ENCODE measurements around the gene TERT. TPM values are rescaled to one million over a fixed set of nuclear protein-coding genes. Genes with fewer than 3 reads are reported as not detected.

TERT gene
- polyA plus RNA-seq, 2 of the 4 experiments (the other 2 are of a cell fraction), result 1.1 to 4.0 TPM

- no peak for FAIRE-seq
- no peak overlapping the region for H3K27ac ChIP-seq
- H3K4me2 ChIP-seq, result no peak overlapping the region
- no peak for DNase-seq (ENCODE audit: low read depth in 1 of 2, low spot score in 1 of 2)
- TF ChIP-seq JUN (IDR thresholded peaks at IDR 0.05) (no peak), CBX8 (IDR thresholded peaks at IDR 0.05) (no peak), RFX5 (IDR thresholded peaks at IDR 0.05) (no peak), HES2 (IDR thresholded peaks at IDR 0.05) (no peak), HOXB13 (CRISPR knock-in tag; IDR thresholded peaks at IDR 0.05; ENCODE audit: low read depth) (no peak), HOXB5 (CRISPR knock-in tag; IDR thresholded peaks at IDR 0.05) (no peak), HOXA7 (CRISPR knock-in tag; IDR thresholded peaks at IDR 0.05) (no peak), HDAC2 (IDR thresholded peaks at IDR 0.05) (no peak), EP300 (IDR thresholded peaks at IDR 0.05) (no peak), EHMT2 (IDR thresholded peaks at IDR 0.05; ENCODE audit: low read depth) (no peak)
- TF ChIP-seq, protein P1, sequence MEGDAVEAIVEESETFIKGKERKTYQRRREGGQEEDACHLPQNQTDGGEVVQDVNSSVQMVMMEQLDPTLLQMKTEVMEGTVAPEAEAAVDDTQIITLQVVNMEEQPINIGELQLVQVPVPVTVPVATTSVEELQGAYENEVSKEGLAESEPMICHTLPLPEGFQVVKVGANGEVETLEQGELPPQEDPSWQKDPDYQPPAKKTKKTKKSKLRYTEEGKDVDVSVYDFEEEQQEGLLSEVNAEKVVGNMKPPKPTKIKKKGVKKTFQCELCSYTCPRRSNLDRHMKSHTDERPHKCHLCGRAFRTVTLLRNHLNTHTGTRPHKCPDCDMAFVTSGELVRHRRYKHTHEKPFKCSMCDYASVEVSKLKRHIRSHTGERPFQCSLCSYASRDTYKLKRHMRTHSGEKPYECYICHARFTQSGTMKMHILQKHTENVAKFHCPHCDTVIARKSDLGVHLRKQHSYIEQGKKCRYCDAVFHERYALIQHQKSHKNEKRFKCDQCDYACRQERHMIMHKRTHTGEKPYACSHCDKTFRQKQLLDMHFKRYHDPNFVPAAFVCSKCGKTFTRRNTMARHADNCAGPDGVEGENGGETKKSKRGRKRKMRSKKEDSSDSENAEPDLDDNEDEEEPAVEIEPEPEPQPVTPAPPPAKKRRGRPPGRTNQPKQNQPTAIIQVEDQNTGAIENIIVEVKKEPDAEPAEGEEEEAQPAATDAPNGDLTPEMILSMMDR (IDR thresholded peaks at IDR 0.05), result no peak
- WGBS (ENCODE audit: missing lambda C conversion rate), result 93% methylated on average over 23 of the region's 32 CpGs
- no peak for ATAC-seq
- H3K4me3 ChIP-seq, result no peak overlapping the region
- ChIA-PET POLR2A (no interaction called here), CTCF (no interaction called here)
- H3K9me3 ChIP-seq, result no peaks in the 10 kb centered on the region
- no peaks in the 10 kb centered on the region for H3K4me1 ChIP-seq
Measured at GRCh38 chr5:1280177-1281037, 14.5 kb downstream of the TERT start.

GRCh38 chr5:1279443-1280151, 15.3 kb downstream of the TERT start:
- no peaks in the 10 kb centered on the region for H3K4me1 ChIP-seq
- no peak overlapping the region for H3K4me3 ChIP-seq
- H3K27ac ChIP-seq, result no peak overlapping the region
- ATAC-seq (no peak), DNase-seq (ENCODE audit: low read depth in 1 of 2, low spot score in 1 of 2) (no peak), FAIRE-seq (no peak)
- no peaks in the 10 kb centered on the region for H3K9me3 ChIP-seq
- POLR2A ChIA-PET, result no interaction called here
- no peak for TF ChIP-seq CBX8 (IDR thresholded peaks at IDR 0.05)
- no peak for TF ChIP-seq CHD2 (IDR thresholded peaks at IDR 0.05; ENCODE audit: low read length, partially characterized antibody)
- TF ChIP-seq HEYL (CRISPR knock-in tag; IDR thresholded peaks at IDR 0.05), result no peak
- TF ChIP-seq RAD21 (conservative IDR thresholded peaks at IDR 0.05 in 1 of 2, IDR thresholded peaks at IDR 0.05 in 1 of 2), result no peak
- TF ChIP-seq POLR2AphosphoS2 (conservative IDR thresholded peaks at IDR 0.05; ENCODE audit: low read length), result no peak
- TF ChIP-seq JUN (IDR thresholded peaks at IDR 0.05), result no peak
- TF ChIP-seq FOSB (CRISPR knock-in tag; IDR thresholded peaks at IDR 0.05), result no peak
- no peak for TF ChIP-seq HOXB5 (CRISPR knock-in tag; IDR thresholded peaks at IDR 0.05)
- TF ChIP-seq SREBF2 (IDR thresholded peaks at IDR 0.05), result no peak
- 95% methylated on average over 27 of the region's 34 CpGs for WGBS (ENCODE audit: missing lambda C conversion rate)
- CTCF ChIA-PET, result no interaction called here
- no peak overlapping the region for H3K4me2 ChIP-seq

GRCh38 chr5:1278656-1279442, 16.0 kb downstream of the TERT start:
- H3K4me2 ChIP-seq, result no peak overlapping the region
- H3K27ac ChIP-seq, result no peak overlapping the region
- no peaks in the 10 kb centered on the region for H3K9me3 ChIP-seq
- no peaks in the 10 kb centered on the region for H3K4me1 ChIP-seq
- TF ChIP-seq NR3C1 (IDR thresholded peaks at IDR 0.05) (no peak), EP300 (IDR thresholded peaks at IDR 0.05) (no peak), CEBPB (IDR thresholded peaks at IDR 0.05) (no peak), BHLHE40 (IDR thresholded peaks at IDR 0.05; ENCODE audit: low read depth, low read length) (no peak), HOXB13 (CRISPR knock-in tag; IDR thresholded peaks at IDR 0.05; ENCODE audit: low read depth) (no peak), NFE2L2 (conservative IDR thresholded peaks at IDR 0.05; ENCODE audit: low read length) (no peak), CBX2 (IDR thresholded peaks at IDR 0.05; ENCODE audit: borderline replicate concordance, low read depth) (no peak), JUNB (IDR thresholded peaks at IDR 0.05) (no peak), RARB (CRISPR knock-in tag; IDR thresholded peaks at IDR 0.05) (no peak), HOXB5 (CRISPR knock-in tag; IDR thresholded peaks at IDR 0.05) (no peak), ESRRA (IDR thresholded peaks at IDR 0.05; ENCODE audit: borderline replicate concordance, low read length) (no peak), E2F6 (IDR thresholded peaks at IDR 0.05; ENCODE audit: borderline replicate concordance, low read depth) (no peak), FOSL2 (IDR thresholded peaks at IDR 0.05) (no peak), FOSL2 (CRISPR knock-in tag; IDR thresholded peaks at IDR 0.05) (no peak), ZC3H11A (IDR thresholded peaks at IDR 0.05) (no peak), EHMT2 (IDR thresholded peaks at IDR 0.05; ENCODE audit: low read depth) (no peak), POLR2AphosphoS2 (conservative IDR thresholded peaks at IDR 0.05; ENCODE audit: low read length) (no peak), ZNF302 (CRISPR knock-in tag; IDR thresholded peaks at IDR 0.05) (no peak), HEYL (CRISPR knock-in tag; IDR thresholded peaks at IDR 0.05) (no peak), NPAS2 (CRISPR knock-in tag; IDR thresholded peaks at IDR 0.05; ENCODE audit: borderline replicate concordance) (no peak)
- ChIA-PET POLR2A (no interaction called here), CTCF (no interaction called here)
- DNase-seq (ENCODE audit: low read depth in 1 of 2, low spot score in 1 of 2), result no peak
- FAIRE-seq, result no peak
- no peak for ATAC-seq
- 95% methylated on average over 27 of the region's 42 CpGs for WGBS (ENCODE audit: missing lambda C conversion rate)
- no peak overlapping the region for H3K4me3 ChIP-seq
